Glutamatergic neuron (in vitro differentiated cells): Measurements from ENCODE around the gene GPR83. TPM values are rescaled to one million over a fixed set of nuclear protein-coding genes. Genes with fewer than 3 reads are reported as not detected.

Experiments
- DNase-seq: peaks from one replicate; pipeline ENCODE4 v3.0.0; 2022
- H3K27ac Mint-ChIP-seq: one replicate; pipeline ENCODE4 v1.8.0; 2020; ENCODE audit warnings: mild to moderate bottlenecking, mixed read lengths, inconsistent platforms; ENCODE audit not compliant: unreplicated experiment
- H3K27me3 Mint-ChIP-seq: one replicate; pipeline ENCODE4 v1.8.0; 2020; ENCODE audit warnings: mild to moderate bottlenecking, moderate library complexity, mixed read lengths, inconsistent platforms; ENCODE audit not compliant: unreplicated experiment
- H3K36me3 Mint-ChIP-seq: one replicate; pipeline ENCODE4 v1.8.0; 2020; ENCODE audit warnings: mild to moderate bottlenecking, mixed read lengths, inconsistent platforms; ENCODE audit not compliant: unreplicated experiment
- H3K4me1 Mint-ChIP-seq: one replicate; pipeline ENCODE4 v1.8.0; 2020; ENCODE audit warnings: mild to moderate bottlenecking, low read depth, mixed read lengths, inconsistent platforms; ENCODE audit not compliant: unreplicated experiment
- H3K4me3 Mint-ChIP-seq: one replicate; pipeline ENCODE4 v1.8.0; 2020; ENCODE audit warnings: mild to moderate bottlenecking, mixed read lengths, inconsistent platforms; ENCODE audit not compliant: unreplicated experiment
- H3K9me3 Mint-ChIP-seq: one replicate; pipeline ENCODE4 v1.8.0; 2020; ENCODE audit warnings: mild to moderate bottlenecking, moderate library complexity, mixed read lengths, inconsistent platforms; ENCODE audit not compliant: unreplicated experiment
- CTCF ChIP-seq: fragments of 200-600 bp; sonication (generic); IDR thresholded peaks from one replicate; pipeline ENCODE4 v1.5.0; 2021; ENCODE audit not compliant: partially characterized antibody, unreplicated experiment
- long read RNA-seq: library from polyadenylated mRNA; unstranded; transcript quantifications from one replicate; pipeline ENCODE4 v2.0.0, GENCODE V29; 2020; ENCODE audit not compliant: unreplicated experiment
- total RNA-seq: library from RNA; stranded (reverse); fragmentation: NEBNext Ultra II Directional; extraction: Animal tissue kit (Norgen Biotek cat#: 25700); gene quantifications from one replicate; pipeline ENCODE4 v1.2.1, GENCODE V29; 2021; ENCODE audit not compliant: unreplicated experiment

GPR83 gene
- 2.9 TPM for total RNA-seq
- long read RNA-seq, partial matches to known transcripts: 0 of 1 reads
- long read RNA-seq, other reads (novel, unspliced or antisense): 1 of 1 reads

- DNase-seq: peak; percentile 54
- Mint-ChIP-seq H3K4me1 (peaks cover 13% of the 10 kb centered on the region), H3K36me3 (peaks cover 11% of the 10 kb centered on the region), H3K4me3 (peak within 1 kb of the TSS; percentile 91), H3K27me3 (peaks cover 16% of the 10 kb centered on the region), H3K27ac (peak within 1 kb of the TSS; percentile 36), H3K9me3 (peaks cover 13% of the 10 kb centered on the region)
- TF ChIP-seq CTCF: no peak
Measured at GRCh38 chr11:94400839-94401772, at the start of gene GPR83. Gene GPR83 (minus strand): TSS chr11:94401419. CDS start chr11:94401247, 172 bp downstream.

GRCh38 chr11:94450048-94450447 lies 48.8 kb upstream of the GPR83 start:
- H3K4me3 Mint-ChIP-seq: no peak overlapping the region
- TF ChIP-seq CTCF: no peak
- peaks cover 3% of the 10 kb centered on the region for H3K27me3 Mint-ChIP-seq
- no peak for DNase-seq
- no peaks in the 10 kb centered on the region for H3K9me3 Mint-ChIP-seq
- H3K27ac Mint-ChIP-seq: no peak overlapping the region
- H3K4me1 Mint-ChIP-seq: peaks cover 11% of the 10 kb centered on the region
- no peaks in the 10 kb centered on the region for H3K36me3 Mint-ChIP-seq

- peak overlapping the region; percentile 69 for H3K27ac Mint-ChIP-seq
- no peak for DNase-seq
- no peaks in the 10 kb centered on the region for H3K9me3 Mint-ChIP-seq
- no peaks in the 10 kb centered on the region for H3K36me3 Mint-ChIP-seq
- TF ChIP-seq CTCF: no peak
- peaks cover 3% of the 10 kb centered on the region for H3K27me3 Mint-ChIP-seq
- peaks cover 11% of the 10 kb centered on the region for H3K4me1 Mint-ChIP-seq
- H3K4me3 Mint-ChIP-seq: no peak overlapping the region
Measured at GRCh38 chr11:94449437-94449836, 48.2 kb upstream of the GPR83 start.

- H3K36me3 Mint-ChIP-seq: no peaks in the 10 kb centered on the region
Measured at GRCh38 chr11:94449029-94449428, 47.8 kb upstream of the GPR83 start.

More at GRCh38 chr11:94449029-94449428, 47.8 kb upstream of the GPR83 start:
- no peaks in the 10 kb centered on the region for H3K9me3 Mint-ChIP-seq
- no peak for DNase-seq
- peak overlapping the region; percentile 69 for H3K27ac Mint-ChIP-seq
- peaks cover 3% of the 10 kb centered on the region for H3K27me3 Mint-ChIP-seq
- peaks cover 11% of the 10 kb centered on the region for H3K4me1 Mint-ChIP-seq
- H3K4me3 Mint-ChIP-seq: no peak overlapping the region
- no peak for TF ChIP-seq CTCF
